Measurements from ENCODE around the gene MINDY4B.
A peak's percentile ranks its signal among the peaks of the same experiment; 100 is the strongest.

MINDY4B gene

DNA sequence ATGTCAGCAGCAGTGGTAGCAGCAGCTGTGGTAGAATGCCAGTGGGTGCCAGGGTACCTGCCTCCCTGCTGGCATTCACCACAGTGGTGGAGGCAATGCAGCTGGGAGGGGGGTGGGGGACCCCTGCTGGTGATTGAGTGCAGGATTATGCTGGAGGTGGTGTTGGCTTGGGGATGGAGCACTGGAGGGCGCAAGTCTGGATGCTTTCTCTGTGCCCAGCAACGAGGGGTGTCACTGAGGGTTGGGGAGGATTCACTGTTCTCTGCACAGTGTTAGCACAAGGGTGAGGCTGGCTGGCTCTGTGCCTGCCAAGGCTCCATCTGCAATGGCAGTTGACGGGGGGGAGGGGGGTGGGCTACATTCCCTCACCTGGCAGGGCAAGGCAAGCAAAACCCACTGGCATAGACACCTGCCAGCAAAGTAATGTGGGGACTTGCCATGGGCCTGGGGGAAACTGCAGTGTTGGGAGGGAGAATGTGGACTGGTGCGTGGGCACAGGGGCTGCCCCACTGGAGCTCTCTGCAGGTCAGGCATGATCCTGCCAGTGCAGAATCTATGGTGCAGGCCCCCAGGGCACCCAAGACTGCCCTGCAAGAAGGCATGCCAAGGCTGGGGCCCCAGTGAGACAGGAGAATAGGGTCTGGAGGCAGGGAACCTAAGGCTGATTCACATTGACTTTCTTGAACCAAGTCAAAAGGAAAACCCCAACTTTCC, 64.3 kb downstream of the MINDY4B start:
- Histone ChIP-seq H3K4me3 (replicated peaks; ENCODE audit: insufficient read depth, low read length) (no peak overlapping the region), H3K27ac (replicated peaks) (no peak overlapping the region), H3K27me3 (ENCODE audit: insufficient read depth, poor library complexity, severe bottlenecking) (peaks cover 5% of the 10 kb centered on the region)
- TF ChIP-seq POLR2AphosphoS5 (IDR thresholded peaks at IDR 0.05; ENCODE audit: low read depth) (no peak), SPI1 (IDR thresholded peaks at IDR 0.05; ENCODE audit: borderline replicate concordance, low read depth) (no peak), GABPA (IDR thresholded peaks at IDR 0.05; ENCODE audit: low read depth) (no peak)
- TF ChIP-seq, protein P1, sequence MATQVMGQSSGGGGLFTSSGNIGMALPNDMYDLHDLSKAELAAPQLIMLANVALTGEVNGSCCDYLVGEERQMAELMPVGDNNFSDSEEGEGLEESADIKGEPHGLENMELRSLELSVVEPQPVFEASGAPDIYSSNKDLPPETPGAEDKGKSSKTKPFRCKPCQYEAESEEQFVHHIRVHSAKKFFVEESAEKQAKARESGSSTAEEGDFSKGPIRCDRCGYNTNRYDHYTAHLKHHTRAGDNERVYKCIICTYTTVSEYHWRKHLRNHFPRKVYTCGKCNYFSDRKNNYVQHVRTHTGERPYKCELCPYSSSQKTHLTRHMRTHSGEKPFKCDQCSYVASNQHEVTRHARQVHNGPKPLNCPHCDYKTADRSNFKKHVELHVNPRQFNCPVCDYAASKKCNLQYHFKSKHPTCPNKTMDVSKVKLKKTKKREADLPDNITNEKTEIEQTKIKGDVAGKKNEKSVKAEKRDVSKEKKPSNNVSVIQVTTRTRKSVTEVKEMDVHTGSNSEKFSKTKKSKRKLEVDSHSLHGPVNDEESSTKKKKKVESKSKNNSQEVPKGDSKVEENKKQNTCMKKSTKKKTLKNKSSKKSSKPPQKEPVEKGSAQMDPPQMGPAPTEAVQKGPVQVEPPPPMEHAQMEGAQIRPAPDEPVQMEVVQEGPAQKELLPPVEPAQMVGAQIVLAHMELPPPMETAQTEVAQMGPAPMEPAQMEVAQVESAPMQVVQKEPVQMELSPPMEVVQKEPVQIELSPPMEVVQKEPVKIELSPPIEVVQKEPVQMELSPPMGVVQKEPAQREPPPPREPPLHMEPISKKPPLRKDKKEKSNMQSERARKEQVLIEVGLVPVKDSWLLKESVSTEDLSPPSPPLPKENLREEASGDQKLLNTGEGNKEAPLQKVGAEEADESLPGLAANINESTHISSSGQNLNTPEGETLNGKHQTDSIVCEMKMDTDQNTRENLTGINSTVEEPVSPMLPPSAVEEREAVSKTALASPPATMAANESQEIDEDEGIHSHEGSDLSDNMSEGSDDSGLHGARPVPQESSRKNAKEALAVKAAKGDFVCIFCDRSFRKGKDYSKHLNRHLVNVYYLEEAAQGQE (IDR thresholded peaks at IDR 0.05; ENCODE audit: insufficient replicate concordance, low read depth) = no peak
- TF ChIP-seq, protein P2, sequence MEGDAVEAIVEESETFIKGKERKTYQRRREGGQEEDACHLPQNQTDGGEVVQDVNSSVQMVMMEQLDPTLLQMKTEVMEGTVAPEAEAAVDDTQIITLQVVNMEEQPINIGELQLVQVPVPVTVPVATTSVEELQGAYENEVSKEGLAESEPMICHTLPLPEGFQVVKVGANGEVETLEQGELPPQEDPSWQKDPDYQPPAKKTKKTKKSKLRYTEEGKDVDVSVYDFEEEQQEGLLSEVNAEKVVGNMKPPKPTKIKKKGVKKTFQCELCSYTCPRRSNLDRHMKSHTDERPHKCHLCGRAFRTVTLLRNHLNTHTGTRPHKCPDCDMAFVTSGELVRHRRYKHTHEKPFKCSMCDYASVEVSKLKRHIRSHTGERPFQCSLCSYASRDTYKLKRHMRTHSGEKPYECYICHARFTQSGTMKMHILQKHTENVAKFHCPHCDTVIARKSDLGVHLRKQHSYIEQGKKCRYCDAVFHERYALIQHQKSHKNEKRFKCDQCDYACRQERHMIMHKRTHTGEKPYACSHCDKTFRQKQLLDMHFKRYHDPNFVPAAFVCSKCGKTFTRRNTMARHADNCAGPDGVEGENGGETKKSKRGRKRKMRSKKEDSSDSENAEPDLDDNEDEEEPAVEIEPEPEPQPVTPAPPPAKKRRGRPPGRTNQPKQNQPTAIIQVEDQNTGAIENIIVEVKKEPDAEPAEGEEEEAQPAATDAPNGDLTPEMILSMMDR (IDR thresholded peaks at IDR 0.05; ENCODE audit: insufficient read depth, low read length) = no peak
- DNase-seq (ENCODE audit: low read depth in 1 of 2, low spot score in 1 of 2) = no peak

DNA sequence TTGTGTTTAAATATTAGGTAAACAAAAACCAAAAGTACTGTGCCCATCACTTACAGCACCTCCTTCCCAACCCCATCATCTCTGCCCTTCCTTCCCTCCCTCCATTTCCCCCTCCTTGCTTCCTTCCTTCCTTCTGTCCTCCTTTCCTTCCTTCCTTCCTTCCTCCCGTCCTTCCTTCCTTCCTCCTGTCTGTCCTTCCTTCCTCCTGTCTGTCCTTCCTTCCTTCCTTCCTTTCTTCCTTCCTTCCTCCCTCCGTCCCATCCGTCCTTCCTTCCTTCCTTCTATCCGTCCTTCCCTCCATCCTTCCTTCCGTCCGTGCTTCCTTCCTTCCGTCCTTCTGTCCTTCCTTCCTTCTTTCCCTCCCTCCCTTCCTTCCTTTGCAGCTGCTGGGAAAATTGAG, 74.5 kb downstream of the MINDY4B start:
- no peak for DNase-seq (ENCODE audit: low read depth in 1 of 2, low spot score in 1 of 2)
- TF ChIP-seq, protein P1 (IDR thresholded peaks at IDR 0.05; ENCODE audit: insufficient replicate concordance, low read depth) = no peak
- TF ChIP-seq, protein P2 (IDR thresholded peaks at IDR 0.05; ENCODE audit: insufficient read depth, low read length) = no peak
- TF ChIP-seq POLR2AphosphoS5 (IDR thresholded peaks at IDR 0.05; ENCODE audit: low read depth) (no peak), GABPA (IDR thresholded peaks at IDR 0.05; ENCODE audit: low read depth) (no peak), SPI1 (IDR thresholded peaks at IDR 0.05; ENCODE audit: borderline replicate concordance, low read depth) (no peak)
- Histone ChIP-seq H3K27ac (replicated peaks) (no peak overlapping the region), H3K4me3 (replicated peaks; ENCODE audit: insufficient read depth, low read length) (no peak overlapping the region), H3K27me3 (ENCODE audit: insufficient read depth, poor library complexity, severe bottlenecking) (no peaks in the 10 kb centered on the region)

DNA sequence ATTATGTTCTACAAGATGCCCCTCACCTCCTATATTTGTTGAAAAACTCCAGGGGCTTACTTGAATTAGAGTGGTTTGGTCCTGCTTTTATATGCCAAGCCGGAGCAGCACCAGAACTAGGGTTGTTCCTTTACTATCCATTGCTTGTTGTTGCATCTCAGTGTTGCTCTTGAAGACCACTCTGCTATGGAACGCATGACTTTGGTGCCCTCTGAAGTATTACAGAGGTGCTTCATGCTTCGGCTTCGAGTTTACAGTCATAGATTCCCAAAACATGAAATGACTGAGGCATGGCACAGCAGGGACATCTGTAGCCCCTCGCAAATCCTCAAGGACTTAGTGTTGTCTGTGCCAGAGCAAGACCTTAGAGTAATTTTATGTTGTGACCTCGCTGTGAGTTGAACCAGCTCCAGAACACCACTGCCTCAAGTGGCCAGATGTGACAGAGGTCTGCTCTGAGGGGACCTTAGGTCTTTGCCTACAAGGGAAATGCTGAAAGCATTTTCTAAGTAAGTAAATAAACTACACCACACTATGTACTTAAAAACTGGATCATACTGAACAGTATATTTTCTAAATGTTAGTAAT, 75.1 kb downstream of the MINDY4B start:
- Histone ChIP-seq H3K27ac (replicated peaks) (no peak overlapping the region), H3K4me3 (replicated peaks; ENCODE audit: insufficient read depth, low read length) (no peak overlapping the region), H3K27me3 (ENCODE audit: insufficient read depth, poor library complexity, severe bottlenecking) (no peaks in the 10 kb centered on the region)
- TF ChIP-seq, protein P1 (IDR thresholded peaks at IDR 0.05; ENCODE audit: insufficient replicate concordance, low read depth) = no peak
- TF ChIP-seq, protein P2 (IDR thresholded peaks at IDR 0.05; ENCODE audit: insufficient read depth, low read length) = peak; percentile 29
- no peak for DNase-seq (ENCODE audit: low read depth in 1 of 2, low spot score in 1 of 2)
